GM12872 (cell line): ENCODE measurements around the gene BANP.

Experiments
- TF ChIP-seq, protein P1 (sequence below): IDR thresholded peaks from 3 replicates; pipeline ENCODE4 v1.5.1; 2011; ENCODE audit warnings: low read depth, mild to moderate bottlenecking, low read length, moderate library complexity; ENCODE audit not compliant: insufficient read depth

Gene BANP

DNA sequence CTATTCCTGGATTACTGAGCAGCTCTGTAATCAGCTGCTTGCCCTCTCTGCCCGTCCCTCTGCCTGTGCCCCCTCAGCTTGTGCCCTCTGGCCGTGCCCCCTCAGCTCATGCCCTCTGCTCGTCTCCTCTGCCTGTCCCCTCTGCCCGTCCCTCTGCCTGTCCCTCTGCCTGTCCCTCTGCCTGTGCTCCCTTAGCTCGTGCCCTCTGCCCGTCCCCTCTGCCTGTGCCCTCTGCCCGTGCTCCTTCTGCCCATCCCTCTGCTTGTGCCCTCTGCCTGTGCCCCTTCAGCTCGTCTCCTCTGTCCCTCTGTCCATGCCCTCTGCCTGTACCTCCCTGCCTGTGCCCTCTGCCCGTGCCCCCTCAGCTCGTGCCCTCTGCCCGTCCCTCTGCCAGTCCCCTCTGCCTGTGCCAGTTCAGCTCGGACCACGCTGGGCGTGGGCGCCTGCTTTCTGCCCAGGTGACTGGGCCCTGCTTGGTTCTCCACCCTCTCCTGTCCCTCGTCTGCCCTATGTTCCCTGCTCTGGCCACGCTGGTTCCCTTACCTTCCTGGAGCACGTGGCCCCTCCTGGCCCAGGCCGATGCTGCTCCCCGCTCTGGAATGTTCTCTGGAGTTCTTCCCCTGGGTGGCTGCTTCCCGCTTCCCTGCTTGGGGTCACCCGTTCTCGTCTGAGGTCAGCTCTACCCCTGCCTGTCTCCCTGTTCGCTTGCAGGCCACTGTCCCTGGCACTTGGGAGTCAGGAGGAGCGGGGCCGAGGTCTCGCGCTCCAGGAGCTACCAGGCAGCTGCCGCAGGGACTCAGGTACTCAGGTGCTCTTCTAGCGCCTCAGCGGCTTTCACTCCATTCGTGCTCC is 63.9 kb downstream of the BANP start:
- TF ChIP-seq, protein P1, sequence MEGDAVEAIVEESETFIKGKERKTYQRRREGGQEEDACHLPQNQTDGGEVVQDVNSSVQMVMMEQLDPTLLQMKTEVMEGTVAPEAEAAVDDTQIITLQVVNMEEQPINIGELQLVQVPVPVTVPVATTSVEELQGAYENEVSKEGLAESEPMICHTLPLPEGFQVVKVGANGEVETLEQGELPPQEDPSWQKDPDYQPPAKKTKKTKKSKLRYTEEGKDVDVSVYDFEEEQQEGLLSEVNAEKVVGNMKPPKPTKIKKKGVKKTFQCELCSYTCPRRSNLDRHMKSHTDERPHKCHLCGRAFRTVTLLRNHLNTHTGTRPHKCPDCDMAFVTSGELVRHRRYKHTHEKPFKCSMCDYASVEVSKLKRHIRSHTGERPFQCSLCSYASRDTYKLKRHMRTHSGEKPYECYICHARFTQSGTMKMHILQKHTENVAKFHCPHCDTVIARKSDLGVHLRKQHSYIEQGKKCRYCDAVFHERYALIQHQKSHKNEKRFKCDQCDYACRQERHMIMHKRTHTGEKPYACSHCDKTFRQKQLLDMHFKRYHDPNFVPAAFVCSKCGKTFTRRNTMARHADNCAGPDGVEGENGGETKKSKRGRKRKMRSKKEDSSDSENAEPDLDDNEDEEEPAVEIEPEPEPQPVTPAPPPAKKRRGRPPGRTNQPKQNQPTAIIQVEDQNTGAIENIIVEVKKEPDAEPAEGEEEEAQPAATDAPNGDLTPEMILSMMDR: no peak

DNA sequence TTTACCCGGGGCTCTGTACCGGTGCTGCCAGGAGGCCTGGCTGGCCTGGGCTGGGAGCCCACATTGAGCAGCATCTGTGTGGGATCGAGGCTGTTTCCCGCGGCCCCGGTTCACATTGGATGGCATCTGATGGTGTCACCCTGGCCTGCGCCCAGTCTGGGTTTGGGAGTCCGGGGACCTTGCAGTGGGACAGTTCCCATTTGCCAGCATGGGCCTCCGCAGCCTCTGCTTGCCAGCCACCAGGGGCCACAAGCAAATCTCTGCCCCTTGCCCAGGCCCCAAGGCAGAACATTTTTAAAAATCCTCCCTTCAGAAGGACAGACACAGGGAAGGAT is 64.5 kb downstream of the BANP start:
- TF ChIP-seq, protein P1: no peak

DNA sequence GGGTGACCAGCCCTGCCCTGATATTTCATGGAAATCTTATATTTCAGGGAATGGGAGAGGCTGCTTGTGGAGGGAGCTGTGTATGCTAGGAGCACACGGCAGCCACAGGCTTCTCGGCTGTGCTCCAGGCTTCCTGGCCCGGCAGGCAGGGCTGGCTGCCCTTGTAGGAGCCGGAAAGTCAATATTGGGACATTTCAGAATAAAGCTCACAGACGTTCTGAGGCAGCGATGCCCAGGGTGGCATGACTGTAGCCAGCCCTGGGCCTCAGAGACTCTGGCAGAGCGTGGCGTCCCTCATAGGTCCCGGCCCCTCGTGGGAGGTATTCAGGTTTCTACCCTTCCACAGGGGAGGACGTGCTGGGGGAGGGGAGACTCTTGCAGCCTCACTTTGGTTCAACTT is 65.7 kb downstream of the BANP start:
- TF ChIP-seq, protein P1: no peak

DNA sequence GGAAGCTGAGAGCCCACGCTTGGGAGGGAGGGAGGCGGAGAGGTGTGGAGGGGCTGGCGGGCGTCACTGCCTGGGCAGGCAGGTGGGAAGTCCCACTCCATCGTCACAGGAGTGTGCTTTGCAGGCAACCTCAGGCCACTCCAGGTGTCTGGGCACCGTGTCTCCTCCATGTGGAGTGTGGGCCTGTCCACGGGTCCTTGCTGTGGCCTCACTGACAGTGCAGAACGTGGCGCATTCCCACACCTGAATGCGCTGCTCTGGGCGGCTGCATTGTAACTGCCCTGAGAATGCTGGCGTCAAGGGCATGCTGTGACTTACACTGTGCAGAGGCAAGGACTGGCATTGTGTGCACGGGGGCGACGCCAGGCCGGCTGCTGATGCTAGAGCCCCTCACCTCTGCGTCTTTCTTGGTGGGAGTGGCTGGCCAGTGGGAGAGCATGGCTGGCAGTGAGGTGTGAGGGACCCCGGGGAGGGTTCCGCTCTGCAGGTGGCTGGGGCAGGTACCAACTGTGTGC is 66.4 kb downstream of the BANP start:
- TF ChIP-seq, protein P1: no peak

DNA sequence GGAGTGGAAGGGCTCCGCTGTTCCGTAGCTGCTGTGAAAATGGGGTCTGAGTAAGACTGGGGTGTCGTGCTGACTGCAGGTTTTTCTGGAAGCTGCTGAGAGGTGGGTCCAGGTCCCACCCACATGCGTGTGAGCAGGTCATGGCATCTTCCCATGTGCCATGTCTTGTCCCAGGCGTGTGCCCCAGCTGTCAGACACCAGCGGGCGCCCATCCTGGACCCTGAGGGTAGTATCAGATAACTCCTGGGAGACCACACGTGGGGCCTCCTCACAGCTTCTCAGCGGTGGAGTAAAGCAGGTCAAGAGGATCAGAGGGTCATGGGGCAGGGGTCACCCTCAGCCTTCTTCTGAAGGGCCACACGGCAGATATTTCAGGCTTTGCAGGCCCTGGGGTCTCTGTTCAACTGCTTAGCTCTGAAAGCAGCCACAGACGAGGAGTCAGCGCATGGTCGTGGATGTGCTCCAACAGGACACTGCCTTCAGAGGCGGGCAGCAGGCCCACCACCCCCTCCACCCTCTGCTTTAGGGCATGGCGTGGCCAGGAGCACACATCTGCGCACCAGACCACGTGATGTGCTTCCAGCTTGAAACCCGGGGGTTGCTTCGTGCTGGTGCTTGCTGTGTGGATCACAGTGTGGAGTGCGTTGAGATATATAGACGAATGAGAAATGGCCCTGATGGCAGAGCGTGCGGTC is 68.7 kb downstream of the BANP start:
- TF ChIP-seq, protein P1: no peak

DNA sequence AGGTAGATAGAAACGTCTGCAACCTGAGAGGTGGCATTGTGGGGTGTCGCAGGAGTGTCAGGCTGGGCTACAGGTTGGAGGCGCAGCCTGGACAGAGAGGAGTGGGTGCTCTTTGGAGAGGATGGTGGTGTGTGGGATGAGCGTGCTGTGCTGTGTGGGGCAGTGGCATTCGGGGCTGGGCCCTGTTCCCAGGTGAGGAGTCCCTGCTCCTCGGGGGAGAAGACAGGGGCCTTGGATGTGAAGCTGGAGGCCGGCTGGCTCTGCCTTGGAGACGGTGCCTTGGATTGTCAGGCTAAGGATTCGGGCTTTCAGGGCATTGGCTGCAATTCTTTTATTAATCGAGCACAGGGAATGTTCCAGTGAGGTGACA is 69.3 kb downstream of the BANP start:
- TF ChIP-seq, protein P1: no peak
